PC-9 (cell line): ENCODE data around the gene FUT8. TPM values are rescaled to one million over a fixed set of nuclear protein-coding genes. Genes with fewer than 3 reads are reported as not detected.
"Not testable (repeated sequence)": the region's sequence is repeated elsewhere in the genome, so short reads cannot be mapped to it uniquely, and the experiment has no call there.

Experiments used
- BruUV-seq: library from RNA; stranded (reverse); fragments of 400-500 nt; replicated peaks from 2 replicates; lab custom pipeline; 2021; lab: Mats Ljungman, UMichigan
- CTCF ChIA-PET: fragments of 300-600 bp; sonication (Branson Sonifier 250); formaldehyde crosslinking; loops from one replicate; lab custom pipeline; 2022; ENCODE audit warnings: antibody characterized with exemption; lab: Charles Lee
- POLR2A ChIA-PET: fragments of 300-600 bp; sonication (Branson Sonifier 250); formaldehyde crosslinking; loops from one replicate; lab custom pipeline; 2022; ENCODE audit warnings: antibody characterized with exemption; ENCODE audit not compliant: unreplicated experiment; lab: Charles Lee
- DNase-seq, 2 experiments: peaks; one replicate each; pipeline versions ENCODE4 v3.0.0 to v3.0.0-alpha.2; 2015 to 2022; ENCODE audit warnings: mixed read lengths in 1 of 2
- H2AFZ ChIP-seq: fragments of 200-600 bp; sonication (generic); 2 replicates; pipeline ENCODE4 v1.8.1; 2017; ENCODE audit warnings: antibody characterized with exemption
- H3F3A ChIP-seq: fragments of 200-600 bp; sonication (generic); 2 replicates; pipeline ENCODE4 v1.8.1; 2017; ENCODE audit warnings: antibody characterized with exemption, mild to moderate bottlenecking, low read depth; ENCODE audit not compliant: insufficient read depth
- H3K27ac ChIP-seq: fragments of 200-600 bp; sonication (generic); 2 replicates; pipeline ENCODE4 v1.6.1; 2016; ENCODE audit warnings: mixed run types
- H3K27me3 ChIP-seq: fragments of 200-600 bp; sonication (generic); 2 replicates; pipeline ENCODE4 v1.6.1; 2016; ENCODE audit warnings: low read depth, mixed run types; ENCODE audit not compliant: insufficient read depth
- H3K36me3 ChIP-seq: fragments of 200-600 bp; sonication (generic); 2 replicates; pipeline ENCODE4 v1.6.1; 2016; ENCODE audit warnings: low read depth, mixed run types
- H3K4me1 ChIP-seq: fragments of 200-600 bp; sonication (generic); replicated peaks from 2 replicates; pipeline ENCODE4 v1.6.1; 2016; ENCODE audit warnings: mixed run types; ENCODE audit not compliant: insufficient read depth
- H3K4me2 ChIP-seq: fragments of 200-600 bp; sonication (generic); 2 replicates; pipeline ENCODE4 v1.6.1; 2017; ENCODE audit warnings: mixed run types
- H3K4me3 ChIP-seq: fragments of 200-600 bp; sonication (generic); 2 replicates; pipeline ENCODE4 v1.6.1; 2016; ENCODE audit warnings: mixed run types
- H3K79me2 ChIP-seq: fragments of 200-600 bp; sonication (generic); 2 replicates; pipeline ENCODE4 v1.6.1; 2017; ENCODE audit warnings: low read depth, mixed run types
- H3K9me2 ChIP-seq: fragments of 200-600 bp; sonication (generic); 2 replicates; pipeline ENCODE4 v1.8.1; 2017; ENCODE audit warnings: mild to moderate bottlenecking; ENCODE audit not compliant: insufficient read depth
- H3K9me3 ChIP-seq: fragments of 200-600 bp; sonication (generic); 2 replicates; pipeline ENCODE4 v1.8.1; 2016; ENCODE audit warnings: low read depth; ENCODE audit not compliant: insufficient read depth
- H4K20me1 ChIP-seq: fragments of 200-600 bp; sonication (generic); 2 replicates; pipeline ENCODE4 v1.8.1; 2017; ENCODE audit not compliant: insufficient read depth
- CTCF ChIP-seq: fragments of 200-600 bp; sonication (generic); conservative IDR thresholded peaks from 2 replicates; pipeline ENCODE4 v1.6.1; 2017; ENCODE audit warnings: mixed run types, antibody characterized with exemption, mild to moderate bottlenecking, moderate library complexity
- EZH2 ChIP-seq: fragments of 200-600 bp; sonication (generic); IDR thresholded peaks from 2 replicates; pipeline ENCODE4 v1.8.0; 2017; ENCODE audit warnings: antibody characterized with exemption, low read depth
- intact Hi-C: fragments of 100-400 bp; cut with micrococcal nuclease; formaldehyde crosslinking; loops from one replicate; pipeline ENCODE4 v1.10.0; 2022; ENCODE audit not compliant: unreplicated experiment
- total RNA-seq: library from RNA; stranded (reverse); gene quantifications from 2 replicates; pipeline ENCODE4 v1.2.3, GENCODE V29; 2021

The FUT8 gene
- total RNA-seq, 1 experiment from 2014 or later, result 134 TPM

- no peak overlapping the region for H3K27ac ChIP-seq
- no peaks in the 10 kb centered on the region for H4K20me1 ChIP-seq
- H3K79me2 ChIP-seq, result peaks cover 26% of the 10 kb centered on the region
- no peaks in the 10 kb centered on the region for H3K4me1 ChIP-seq
- peaks cover 17% of the 10 kb centered on the region; the same call in 1 of the 2 replicates for H3K36me3 ChIP-seq
- intact Hi-C loops, result no loop called here
- H2AFZ ChIP-seq, result no peak overlapping the region
- TF ChIP-seq CTCF (no peak), EZH2 (no peak)
- no peak overlapping the region for H3K4me2 ChIP-seq
- no peaks in the 10 kb centered on the region for H3K27me3 ChIP-seq
- DNase-seq, result no peak
- no peaks in the 10 kb centered on the region for H3K9me2 ChIP-seq
- 0 out of 2 replicates have a peak, but pooled peaks cover 7% of the 10 kb centered on the region for H3K9me3 ChIP-seq
- H3K4me3 ChIP-seq, result no peak overlapping the region
- peaks cover 14% of the 10 kb centered on the region for H3F3A ChIP-seq
- CTCF ChIA-PET, result no interaction called here
- POLR2A ChIA-PET, result no interaction called here
- BruUV-seq, result no TSS peak
These were observed 292.3 kb downstream of the FUT8 start for GRCh38 chr14:65704850-65705249.

- H3K4me2 ChIP-seq, result no peak overlapping the region
- no peak overlapping the region for H3K4me3 ChIP-seq
- H3F3A ChIP-seq, result peaks cover 27% of the 10 kb centered on the region
- no peaks in the 10 kb centered on the region for H3K4me1 ChIP-seq
- POLR2A ChIA-PET, result no interaction called here
- H3K9me2 ChIP-seq, result no peaks in the 10 kb centered on the region
- peaks cover 45% of the 10 kb centered on the region for H3K79me2 ChIP-seq
- intact Hi-C loops, result no loop called here
- CTCF ChIA-PET, result no interaction called here
- TF ChIP-seq CTCF, result no peak
- 0 out of 2 replicates have a peak, but pooled peaks cover 10% of the 10 kb centered on the region for H3K9me3 ChIP-seq
- no peaks in the 10 kb centered on the region for H3K27me3 ChIP-seq
- no peaks in the 10 kb centered on the region for H4K20me1 ChIP-seq
- H3K27ac ChIP-seq, result no peak overlapping the region
- BruUV-seq, result no TSS peak
- no peak for DNase-seq
- H2AFZ ChIP-seq, result no peak overlapping the region
- H3K36me3 ChIP-seq, result peaks cover 15% of the 10 kb centered on the region; the same call in 1 of the 2 replicates
These were observed 297.0 kb downstream of the FUT8 start for GRCh38 chr14:65709576-65709975.

GRCh38 chr14:65716813-65717212 lies 304.3 kb downstream of the FUT8 start:
- POLR2A ChIA-PET, result not testable (repeated sequence)

GRCh38 chr14:65717384-65717915 lies 304.9 kb downstream of the FUT8 start:
- CTCF ChIA-PET, H3K9me3 ChIP-seq, POLR2A ChIA-PET, BruUV-seq, H3K9me2 ChIP-seq, H3K4me3 ChIP-seq, H3K27ac ChIP-seq, H2AFZ ChIP-seq, H4K20me1 ChIP-seq, H3K4me1 ChIP-seq, DNase-seq, H3K27me3 ChIP-seq, H3K4me2 ChIP-seq, intact Hi-C loops, H3K36me3 ChIP-seq: not testable (repeated sequence)
- peaks cover 13% of the 10 kb centered on the region; the same call in 1 of the 2 replicates for H3F3A ChIP-seq
- peaks cover 16% of the 10 kb centered on the region for H3K79me2 ChIP-seq

More at GRCh38 chr14:65716813-65717212, 304.3 kb downstream of the FUT8 start:
- Histone ChIP-seq H3K79me2 (peaks cover 21% of the 10 kb centered on the region), H3F3A (peaks cover 13% of the 10 kb centered on the region; the same call in 1 of the 2 replicates)
- intact Hi-C loops, H2AFZ ChIP-seq, H3K27ac ChIP-seq, H3K9me2 ChIP-seq, H3K36me3 ChIP-seq, DNase-seq, H3K4me1 ChIP-seq, H3K4me3 ChIP-seq, H4K20me1 ChIP-seq, BruUV-seq, H3K9me3 ChIP-seq, H3K4me2 ChIP-seq, H3K27me3 ChIP-seq, CTCF ChIA-PET: not testable (repeated sequence)
